Lung (tissue), 12 donors: ENCODE measurements around the gene CHST13. TPM values are rescaled to one million over a fixed set of nuclear protein-coding genes. Genes with fewer than 3 reads are reported as not detected.

Source experiments
- ATAC-seq: fragments of 200-7000 bp; cut with Tn5 transposase; one replicate; pipeline ENCODE4 v1.9.1; 2020; ENCODE audit warnings: moderate number of reproducible peaks; ENCODE audit not compliant: insufficient read depth, low FRiP score
- DNase-seq, 3 donors: peaks; one replicate each; pipeline ENCODE4 v3.0.0-alpha.2; 2013 to 2017
- H3K27ac ChIP-seq, 2 donors: one replicate each; pipeline ENCODE4 v1.5.1; 2013; ENCODE audit warnings: mild to moderate bottlenecking in 2 of 2, moderate library complexity in 2 of 2, control low read depth in 1 of 2, inconsistent platforms in 1 of 2, low read depth in 1 of 2, low read length in 1 of 2
- H3K27me3 ChIP-seq, 3 donors: one replicate each; pipeline ENCODE4 v1.5.1; 2013; ENCODE audit warnings: low read length in 2 of 3; ENCODE audit not compliant: control insufficient read depth in 3 of 3, insufficient read depth in 3 of 3
- H3K36me3 ChIP-seq, 4 donors: one replicate each; pipeline ENCODE4 v1.5.1; 2013; ENCODE audit warnings: low read length in 4 of 4, mild to moderate bottlenecking in 1 of 4, moderate library complexity in 1 of 4; ENCODE audit not compliant: control insufficient read depth in 4 of 4, insufficient read depth in 4 of 4
- H3K4me1 ChIP-seq, 5 donors: one replicate each; pipeline ENCODE4 v1.5.1; 2013; ENCODE audit warnings: low read length in 5 of 5, mild to moderate bottlenecking in 2 of 5, moderate library complexity in 1 of 5; ENCODE audit not compliant: control insufficient read depth in 5 of 5, insufficient read depth in 5 of 5
- H3K4me3 ChIP-seq: one replicate; pipeline ENCODE4 v1.5.1; 2013; ENCODE audit warnings: mild to moderate bottlenecking, control low read depth, moderate library complexity
- H3K9ac ChIP-seq, 2 donors: one replicate each; pipeline ENCODE4 v1.5.1; 2013; ENCODE audit warnings: low read length in 2 of 2, control low read depth in 1 of 2; ENCODE audit not compliant: insufficient read depth in 1 of 2
- H3K9me3 ChIP-seq, 4 donors: one replicate each; pipeline ENCODE4 v1.5.1; 2013; ENCODE audit warnings: low read length in 3 of 4, mild to moderate bottlenecking in 1 of 4, moderate library complexity in 1 of 4; ENCODE audit not compliant: control insufficient read depth in 4 of 4, insufficient read depth in 3 of 4
- WGBS, 2 donors: extraction: QIAGEN DNeasy Blood & Tissue Kit; methylation state at CpG; one replicate each; pipeline ENCODE4 v1.1.7; 2013; 5-methylcytosine and 5-hydroxymethylcytosine counted together
- polyA plus RNA-seq, 2 donors: library from polyadenylated mRNA; stranded (reverse); fragments of 200-250 nt; gene quantifications; one replicate each; pipeline ENCODE4 v1.2.1, GENCODE V29; 2013
- total RNA-seq, 2 donors: library from RNA; depleted of rRNA in 1 of 2; stranded (reverse); fragments of >200 nt in 1 of 2; gene quantifications; one replicate each; pipeline ENCODE4 v1.2.1, GENCODE V29; 2014 to 2021
- TF ChIP-seq, protein P1 (sequence below): IDR thresholded peaks from 2 replicates; pipeline ENCODE4 v1.5.1; 2012; ENCODE audit warnings: mild to moderate bottlenecking; ENCODE audit errors: control extremely low read depth, extremely low read depth
- donor health status: control.
- donor health status: control.
- donor health status: Bipolar disorder and iron deficiency.
- donor health status: healthy.
- donor health status: DM: yes; HTN: yes; CAD: no.

The CHST13 gene
- total and polyA plus RNA-seq, 4 donors, result 0.51 to 3.6 (median 1.7) TPM

- Histone ChIP-seq H3K4me3 (no peak overlapping the region), H3K27me3 (no peaks in the 10 kb centered on the region), H3K9me3 (peaks cover 0 to 2% (median 0%) of the 10 kb centered on the region in 4 donors), H3K9ac (no peak overlapping the region), H3K36me3 (no peaks in the 10 kb centered on the region), H3K27ac (no peak overlapping the region), H3K4me1 (no peaks in the 10 kb centered on the region)
- DNase-seq (no peak), ATAC-seq (no peak)
- TF ChIP-seq, protein P1, sequence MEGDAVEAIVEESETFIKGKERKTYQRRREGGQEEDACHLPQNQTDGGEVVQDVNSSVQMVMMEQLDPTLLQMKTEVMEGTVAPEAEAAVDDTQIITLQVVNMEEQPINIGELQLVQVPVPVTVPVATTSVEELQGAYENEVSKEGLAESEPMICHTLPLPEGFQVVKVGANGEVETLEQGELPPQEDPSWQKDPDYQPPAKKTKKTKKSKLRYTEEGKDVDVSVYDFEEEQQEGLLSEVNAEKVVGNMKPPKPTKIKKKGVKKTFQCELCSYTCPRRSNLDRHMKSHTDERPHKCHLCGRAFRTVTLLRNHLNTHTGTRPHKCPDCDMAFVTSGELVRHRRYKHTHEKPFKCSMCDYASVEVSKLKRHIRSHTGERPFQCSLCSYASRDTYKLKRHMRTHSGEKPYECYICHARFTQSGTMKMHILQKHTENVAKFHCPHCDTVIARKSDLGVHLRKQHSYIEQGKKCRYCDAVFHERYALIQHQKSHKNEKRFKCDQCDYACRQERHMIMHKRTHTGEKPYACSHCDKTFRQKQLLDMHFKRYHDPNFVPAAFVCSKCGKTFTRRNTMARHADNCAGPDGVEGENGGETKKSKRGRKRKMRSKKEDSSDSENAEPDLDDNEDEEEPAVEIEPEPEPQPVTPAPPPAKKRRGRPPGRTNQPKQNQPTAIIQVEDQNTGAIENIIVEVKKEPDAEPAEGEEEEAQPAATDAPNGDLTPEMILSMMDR, result no peak
- 72 to 74% methylated on average over 4 of the region's 4 CpGs for WGBS, 2 donors
These were observed 25.5 kb upstream of the CHST13 start for GRCh38 chr3:126498461-126498860.

- 70 to 71% methylated on average over 10 of the region's 10 CpGs for WGBS, 2 donors
- H3K9me3 ChIP-seq, result peaks cover 0 to 2% (median 0%) of the 10 kb centered on the region in 4 donors
- no peak overlapping the region for H3K4me3 ChIP-seq
- H3K27ac ChIP-seq, result no peak overlapping the region
- TF ChIP-seq, protein P1, result no peak
- ATAC-seq (no peak), DNase-seq (no peak)
- peaks cover 0 to 2% (median 0%) of the 10 kb centered on the region in 3 donors for H3K27me3 ChIP-seq
- no peak overlapping the region for H3K9ac ChIP-seq
- no peaks in the 10 kb centered on the region for H3K36me3 ChIP-seq
- H3K4me1 ChIP-seq, result no peaks in the 10 kb centered on the region
These were observed 25.0 kb upstream of the CHST13 start for GRCh38 chr3:126498929-126499328.

DNA sequence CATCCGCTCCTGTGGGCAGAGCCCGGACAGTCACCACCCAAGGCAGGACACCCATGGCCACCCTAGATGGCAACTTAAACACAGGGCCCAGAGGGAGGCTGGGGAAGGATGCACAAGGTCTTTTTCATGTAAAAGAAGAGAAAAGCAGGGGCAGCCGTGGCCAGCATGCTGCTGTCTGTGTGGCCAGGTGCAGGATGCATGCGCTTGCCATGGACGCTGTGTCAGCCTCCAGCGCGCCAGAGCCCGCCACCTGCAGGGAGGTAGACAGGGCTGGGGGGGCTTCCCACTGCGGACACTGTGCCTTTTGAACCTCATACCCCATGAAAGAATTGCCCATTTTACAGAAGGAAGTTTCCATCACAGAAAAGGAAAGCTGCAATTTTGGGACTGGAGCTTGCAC is 24.6 kb upstream of the CHST13 start:
- peaks cover 0 to 2% (median 0%) of the 10 kb centered on the region in 3 donors for H3K27me3 ChIP-seq
- 95 to 97% methylated on average over 9 of the region's 9 CpGs for WGBS, 2 donors
- DNase-seq (no peak), ATAC-seq (no peak)
- H3K4me1 ChIP-seq, result no peaks in the 10 kb centered on the region
- H3K27ac ChIP-seq, result no peak overlapping the region
- H3K4me3 ChIP-seq, result no peak overlapping the region
- no peak overlapping the region for H3K9ac ChIP-seq
- H3K9me3 ChIP-seq, result peaks cover 0 to 2% (median 0%) of the 10 kb centered on the region in 4 donors
- TF ChIP-seq, protein P1, result no peak
- no peaks in the 10 kb centered on the region for H3K36me3 ChIP-seq

DNA sequence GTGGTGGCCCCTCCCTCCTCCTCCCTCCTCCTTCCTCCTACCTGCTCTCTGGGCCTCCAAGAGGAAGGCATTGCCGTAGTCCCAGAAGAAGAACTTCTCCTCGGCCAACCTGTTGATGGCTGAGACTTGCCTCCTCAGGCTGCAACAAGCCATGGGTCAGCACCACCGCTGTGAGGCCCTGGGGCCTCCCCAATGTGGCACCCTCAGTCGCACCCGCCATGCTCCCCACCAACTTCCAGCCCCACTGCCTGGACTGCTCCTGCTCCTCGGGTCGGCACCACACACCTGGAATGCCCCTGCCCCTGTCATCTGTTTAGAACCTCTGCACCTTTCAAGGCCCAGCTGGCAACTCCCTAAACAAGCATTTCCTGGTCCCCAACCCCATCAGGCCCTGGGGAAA is 23.9 kb upstream of the CHST13 start:
- no peak overlapping the region for H3K27ac ChIP-seq
- peaks cover 0 to 2% (median 0%) of the 10 kb centered on the region in 4 donors for H3K9me3 ChIP-seq
- H3K4me3 ChIP-seq, result no peak overlapping the region
- no peak overlapping the region for H3K9ac ChIP-seq
- H3K36me3 ChIP-seq, result no peaks in the 10 kb centered on the region
- no peaks in the 10 kb centered on the region for H3K4me1 ChIP-seq
- WGBS, 2 donors, result 87 to 88% methylated on average over 7 of the region's 7 CpGs
- TF ChIP-seq, protein P1, result no peak
- peaks cover 0 to 2% (median 0%) of the 10 kb centered on the region in 3 donors for H3K27me3 ChIP-seq
- no peak for DNase-seq
- ATAC-seq, result no peak
